Measurements from ENCODE around the gene SDSL. TPM values are rescaled to one million over a fixed set of nuclear protein-coding genes. Genes with fewer than 3 reads are reported as not detected.

SDSL gene
- total RNA-seq, 6 experiments from 2014 or later = 25.5 to 85.7 (median 32.3) TPM

DNA sequence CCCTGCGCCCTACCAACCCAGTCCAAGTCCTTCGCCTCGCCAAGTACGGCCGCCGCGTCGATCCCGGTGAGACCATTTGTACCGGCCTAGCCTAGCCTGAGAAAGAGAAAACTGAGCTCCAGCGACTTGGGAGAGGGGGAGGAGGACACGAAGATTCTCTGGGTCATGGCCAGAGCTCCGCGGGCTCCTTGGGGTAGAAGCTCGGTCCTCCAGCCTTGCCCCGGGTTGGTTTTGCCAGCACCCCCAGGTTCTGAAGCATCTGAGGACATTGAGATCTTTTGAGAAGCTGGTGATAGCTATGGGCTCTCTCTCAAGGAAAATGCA, 42.2 kb downstream of the SDSL start:
- H3K4me1 ChIP-seq = peaks cover 0 to 20% (median 0%) of the 10 kb centered on the region in 4 donors
- TF ChIP-seq POLR2A (IDR thresholded peaks at IDR 0.05) = no peak
- TF ChIP-seq, protein P1, sequence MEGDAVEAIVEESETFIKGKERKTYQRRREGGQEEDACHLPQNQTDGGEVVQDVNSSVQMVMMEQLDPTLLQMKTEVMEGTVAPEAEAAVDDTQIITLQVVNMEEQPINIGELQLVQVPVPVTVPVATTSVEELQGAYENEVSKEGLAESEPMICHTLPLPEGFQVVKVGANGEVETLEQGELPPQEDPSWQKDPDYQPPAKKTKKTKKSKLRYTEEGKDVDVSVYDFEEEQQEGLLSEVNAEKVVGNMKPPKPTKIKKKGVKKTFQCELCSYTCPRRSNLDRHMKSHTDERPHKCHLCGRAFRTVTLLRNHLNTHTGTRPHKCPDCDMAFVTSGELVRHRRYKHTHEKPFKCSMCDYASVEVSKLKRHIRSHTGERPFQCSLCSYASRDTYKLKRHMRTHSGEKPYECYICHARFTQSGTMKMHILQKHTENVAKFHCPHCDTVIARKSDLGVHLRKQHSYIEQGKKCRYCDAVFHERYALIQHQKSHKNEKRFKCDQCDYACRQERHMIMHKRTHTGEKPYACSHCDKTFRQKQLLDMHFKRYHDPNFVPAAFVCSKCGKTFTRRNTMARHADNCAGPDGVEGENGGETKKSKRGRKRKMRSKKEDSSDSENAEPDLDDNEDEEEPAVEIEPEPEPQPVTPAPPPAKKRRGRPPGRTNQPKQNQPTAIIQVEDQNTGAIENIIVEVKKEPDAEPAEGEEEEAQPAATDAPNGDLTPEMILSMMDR (IDR thresholded peaks at IDR 0.05) = no peak
- H3K4me3 ChIP-seq = no peak overlapping the region
- H3K36me3 ChIP-seq = no peaks in the 10 kb centered on the region
- intact Hi-C loops (cut with DNase I) = loop anchor here (10.0 kb wide), 1 partner anchor 450 kb away; no protein-coding TSS in a partner anchor
- no peak overlapping the region for H3K27ac ChIP-seq
- DNase-seq (no peak), ATAC-seq (no peak)
- H3K9me3 ChIP-seq = no peaks in the 10 kb centered on the region
- peaks cover 22 to 53% of the 10 kb centered on the region in 2 donors for H3K27me3 ChIP-seq
- 0% methylated on average over 11 of the region's 16 CpGs for WGBS (ENCODE audit: insufficient coverage, low coverage, low lambda C conversion rate, missing lambda C conversion rate)

DNA sequence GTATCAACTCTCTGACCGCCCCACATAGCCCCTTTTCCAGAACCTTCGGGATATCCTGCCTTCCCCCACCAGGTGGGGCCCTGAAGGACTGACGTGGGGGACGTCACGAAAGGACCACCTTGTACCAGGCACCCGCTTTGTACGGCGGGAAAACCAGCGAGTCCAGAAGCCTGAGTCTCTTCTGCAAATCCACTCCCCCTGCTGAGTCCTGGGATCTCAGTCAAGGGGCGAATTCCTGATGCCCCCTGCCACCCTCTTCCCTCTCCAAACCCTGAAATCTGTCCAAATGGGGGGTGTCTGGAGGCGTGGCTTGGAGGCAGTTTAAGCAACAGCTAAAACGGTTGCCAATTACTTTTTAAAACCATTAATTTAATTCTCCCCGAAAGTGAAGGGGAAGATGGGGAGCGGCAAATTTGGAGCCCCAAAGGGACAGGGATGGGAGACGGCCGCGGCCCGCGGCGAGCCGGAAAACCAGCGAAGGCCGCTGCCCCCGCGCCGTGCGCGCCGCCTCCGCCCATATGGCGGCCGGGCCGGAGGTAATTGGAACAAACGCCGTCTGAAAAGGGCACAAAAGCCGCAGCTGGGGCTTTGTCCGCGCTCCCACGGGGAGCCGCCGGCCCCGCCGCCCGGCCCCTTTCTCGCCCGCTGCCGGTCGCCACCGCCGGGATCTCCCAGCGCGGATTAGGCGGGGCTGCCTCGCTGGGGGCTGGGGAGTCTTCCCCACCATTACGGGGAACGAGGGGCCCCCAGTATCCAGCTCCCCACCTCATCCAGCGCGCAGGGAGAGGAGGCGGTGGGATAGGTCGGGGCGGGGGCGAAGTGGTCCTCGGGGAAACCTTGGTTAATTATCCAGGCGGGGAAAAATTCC, 42.9 kb downstream of the SDSL start:
- ATAC-seq = no peak
- Histone ChIP-seq H3K4me1 (peaks cover 0 to 20% (median 0%) of the 10 kb centered on the region in 4 donors), H3K9me3 (no peaks in the 10 kb centered on the region), H3K27me3 (peaks cover 22 to 53% of the 10 kb centered on the region in 2 donors), H3K27ac (no peak overlapping the region), H3K36me3 (no peaks in the 10 kb centered on the region), H3K4me3 (no peak overlapping the region)
- DNase-seq = no peak
- intact Hi-C loops (cut with DNase I) = loop anchor here (10.0 kb wide), 1 partner anchor 450 kb away; no protein-coding TSS in a partner anchor
- TF ChIP-seq, protein P1 (IDR thresholded peaks at IDR 0.05) = no peak
- TF ChIP-seq POLR2A (IDR thresholded peaks at IDR 0.05) = no peak
- 1% methylated on average over 16 of the region's 64 CpGs for WGBS (ENCODE audit: insufficient coverage, low coverage, low lambda C conversion rate, missing lambda C conversion rate)

GRCh38 chr12:113465808-113466453, 43.8 kb downstream of the SDSL start:
- DNase-seq (no peak), ATAC-seq (no peak)
- intact Hi-C loops (cut with DNase I) = loop anchor here (10.0 kb wide), 1 partner anchor 449 kb away; no protein-coding TSS in a partner anchor

GRCh38 chr12:113466454-113467141, 44.4 kb downstream of the SDSL start:
- intact Hi-C loops (cut with DNase I) = loop anchor here (10.0 kb wide), 1 partner anchor 448 kb away; no protein-coding TSS in a partner anchor
- TF ChIP-seq POLR2A (IDR thresholded peaks at IDR 0.05) = no peak
- TF ChIP-seq, protein P1 (IDR thresholded peaks at IDR 0.05) = no peak
- Histone ChIP-seq H3K36me3 (no peaks in the 10 kb centered on the region), H3K27ac (no peak overlapping the region), H3K27me3 (peaks cover 22 to 53% of the 10 kb centered on the region in 2 donors), H3K4me1 (peaks cover 0 to 20% (median 0%) of the 10 kb centered on the region in 4 donors), H3K4me3 (no peak overlapping the region), H3K9me3 (no peaks in the 10 kb centered on the region)
- DNase-seq = no peak
- 5% methylated on average over 10 of the region's 26 CpGs for WGBS (ENCODE audit: insufficient coverage, low coverage, low lambda C conversion rate, missing lambda C conversion rate)
- no peak for ATAC-seq

More at GRCh38 chr12:113465808-113466453, 43.8 kb downstream of the SDSL start:
- no peaks in the 10 kb centered on the region for H3K36me3 ChIP-seq
- no peak for TF ChIP-seq POLR2A (IDR thresholded peaks at IDR 0.05)
- TF ChIP-seq, protein P1 (IDR thresholded peaks at IDR 0.05) = no peak
- H3K4me3 ChIP-seq = no peak overlapping the region
- 2% methylated on average over 6 of the region's 13 CpGs for WGBS (ENCODE audit: insufficient coverage, low coverage, low lambda C conversion rate, missing lambda C conversion rate)
- H3K4me1 ChIP-seq = peaks cover 0 to 20% (median 0%) of the 10 kb centered on the region in 4 donors
- H3K9me3 ChIP-seq = no peaks in the 10 kb centered on the region
- no peak overlapping the region for H3K27ac ChIP-seq
- H3K27me3 ChIP-seq = peaks cover 22 to 53% of the 10 kb centered on the region in 2 donors
